Measurements from ENCODE around the gene IGFLR1. TPM values are rescaled to one million over a fixed set of nuclear protein-coding genes. Genes with fewer than 3 reads are reported as not detected.

Gene IGFLR1
- total and polyA plus RNA-seq, 9 of the 15 experiments (the other 6 are each of a cell fraction or from before 2014, with no cell fraction given): 1.0 to 14.3 (median 4.6) TPM

- TF ChIP-seq FOXP1 (CRISPR knock-in tag; IDR thresholded peaks at IDR 0.05): no peak
- TF ChIP-seq ZNF282 (CRISPR knock-in tag; IDR thresholded peaks at IDR 0.05): no peak
- TF ChIP-seq ZNF143 (CRISPR knock-in tag; IDR thresholded peaks at IDR 0.05): no peak
- TF ChIP-seq U2AF1 (optimal IDR thresholded peaks at IDR 0.05; ENCODE audit: low read depth, low read length): no peak
- TF ChIP-seq, protein P1, sequence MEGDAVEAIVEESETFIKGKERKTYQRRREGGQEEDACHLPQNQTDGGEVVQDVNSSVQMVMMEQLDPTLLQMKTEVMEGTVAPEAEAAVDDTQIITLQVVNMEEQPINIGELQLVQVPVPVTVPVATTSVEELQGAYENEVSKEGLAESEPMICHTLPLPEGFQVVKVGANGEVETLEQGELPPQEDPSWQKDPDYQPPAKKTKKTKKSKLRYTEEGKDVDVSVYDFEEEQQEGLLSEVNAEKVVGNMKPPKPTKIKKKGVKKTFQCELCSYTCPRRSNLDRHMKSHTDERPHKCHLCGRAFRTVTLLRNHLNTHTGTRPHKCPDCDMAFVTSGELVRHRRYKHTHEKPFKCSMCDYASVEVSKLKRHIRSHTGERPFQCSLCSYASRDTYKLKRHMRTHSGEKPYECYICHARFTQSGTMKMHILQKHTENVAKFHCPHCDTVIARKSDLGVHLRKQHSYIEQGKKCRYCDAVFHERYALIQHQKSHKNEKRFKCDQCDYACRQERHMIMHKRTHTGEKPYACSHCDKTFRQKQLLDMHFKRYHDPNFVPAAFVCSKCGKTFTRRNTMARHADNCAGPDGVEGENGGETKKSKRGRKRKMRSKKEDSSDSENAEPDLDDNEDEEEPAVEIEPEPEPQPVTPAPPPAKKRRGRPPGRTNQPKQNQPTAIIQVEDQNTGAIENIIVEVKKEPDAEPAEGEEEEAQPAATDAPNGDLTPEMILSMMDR (IDR thresholded peaks at IDR 0.05 in 2 of 3, conservative IDR thresholded peaks at IDR 0.05 in 1 of 3; ENCODE audit: insufficient read depth in 2 of 3, low read depth in 1 of 3, low read length in 3 of 3): no peak
- TF ChIP-seq KLF10 (CRISPR knock-in tag; IDR thresholded peaks at IDR 0.05): no peak
- peak in 1 of 2 experiments; percentile 50; a peak in 1 of 4 replicates for TF ChIP-seq SIN3A (IDR thresholded peaks at IDR 0.05; ENCODE audit: borderline replicate concordance in 2 of 2, control insufficient read depth in 1 of 2, low read depth in 2 of 2, low read length in 2 of 2)
- no peak for TF ChIP-seq NUFIP1 (IDR thresholded peaks at IDR 0.05; ENCODE audit: partially characterized antibody)
- TF ChIP-seq CREBBP (IDR thresholded peaks at IDR 0.05; ENCODE audit: low read depth, low read length): no peak
- no peak for TF ChIP-seq SUPT5H (IDR thresholded peaks at IDR 0.05)
- peak; percentile 38 for TF ChIP-seq PRPF4 (IDR thresholded peaks at IDR 0.05; ENCODE audit: insufficient read depth, low read depth, low read length, poor library complexity, severe bottlenecking)
- TF ChIP-seq GTF2A2 (tag; IDR thresholded peaks at IDR 0.05): no peak
- no peak for TF ChIP-seq CEBPB (tag; IDR thresholded peaks at IDR 0.05)
- TF ChIP-seq, protein P2, sequence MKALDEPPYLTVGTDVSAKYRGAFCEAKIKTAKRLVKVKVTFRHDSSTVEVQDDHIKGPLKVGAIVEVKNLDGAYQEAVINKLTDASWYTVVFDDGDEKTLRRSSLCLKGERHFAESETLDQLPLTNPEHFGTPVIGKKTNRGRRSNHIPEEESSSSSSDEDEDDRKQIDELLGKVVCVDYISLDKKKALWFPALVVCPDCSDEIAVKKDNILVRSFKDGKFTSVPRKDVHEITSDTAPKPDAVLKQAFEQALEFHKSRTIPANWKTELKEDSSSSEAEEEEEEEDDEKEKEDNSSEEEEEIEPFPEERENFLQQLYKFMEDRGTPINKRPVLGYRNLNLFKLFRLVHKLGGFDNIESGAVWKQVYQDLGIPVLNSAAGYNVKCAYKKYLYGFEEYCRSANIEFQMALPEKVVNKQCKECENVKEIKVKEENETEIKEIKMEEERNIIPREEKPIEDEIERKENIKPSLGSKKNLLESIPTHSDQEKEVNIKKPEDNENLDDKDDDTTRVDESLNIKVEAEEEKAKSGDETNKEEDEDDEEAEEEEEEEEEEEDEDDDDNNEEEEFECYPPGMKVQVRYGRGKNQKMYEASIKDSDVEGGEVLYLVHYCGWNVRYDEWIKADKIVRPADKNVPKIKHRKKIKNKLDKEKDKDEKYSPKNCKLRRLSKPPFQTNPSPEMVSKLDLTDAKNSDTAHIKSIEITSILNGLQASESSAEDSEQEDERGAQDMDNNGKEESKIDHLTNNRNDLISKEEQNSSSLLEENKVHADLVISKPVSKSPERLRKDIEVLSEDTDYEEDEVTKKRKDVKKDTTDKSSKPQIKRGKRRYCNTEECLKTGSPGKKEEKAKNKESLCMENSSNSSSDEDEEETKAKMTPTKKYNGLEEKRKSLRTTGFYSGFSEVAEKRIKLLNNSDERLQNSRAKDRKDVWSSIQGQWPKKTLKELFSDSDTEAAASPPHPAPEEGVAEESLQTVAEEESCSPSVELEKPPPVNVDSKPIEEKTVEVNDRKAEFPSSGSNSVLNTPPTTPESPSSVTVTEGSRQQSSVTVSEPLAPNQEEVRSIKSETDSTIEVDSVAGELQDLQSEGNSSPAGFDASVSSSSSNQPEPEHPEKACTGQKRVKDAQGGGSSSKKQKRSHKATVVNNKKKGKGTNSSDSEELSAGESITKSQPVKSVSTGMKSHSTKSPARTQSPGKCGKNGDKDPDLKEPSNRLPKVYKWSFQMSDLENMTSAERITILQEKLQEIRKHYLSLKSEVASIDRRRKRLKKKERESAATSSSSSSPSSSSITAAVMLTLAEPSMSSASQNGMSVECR (CRISPR knock-in tag; IDR thresholded peaks at IDR 0.05): peak; percentile 52; the same call in 1 of the 2 replicates
- TF ChIP-seq MTA3 (IDR thresholded peaks at IDR 0.05; ENCODE audit: borderline replicate concordance): 0 out of 2 replicates have a peak, but pooled peaks have one; percentile 33
- no peak for TF ChIP-seq MTA1 (IDR thresholded peaks at IDR 0.05; ENCODE audit: borderline replicate concordance)
- TF ChIP-seq ZNF57 (CRISPR knock-in tag; IDR thresholded peaks at IDR 0.05): no peak
- peak; percentile 53 for TF ChIP-seq SAP30 (IDR thresholded peaks at IDR 0.05; ENCODE audit: borderline replicate concordance, insufficient read depth, low read depth, low read length, poor library complexity, severe bottlenecking)
- TF ChIP-seq ZKSCAN3 (CRISPR knock-in tag; IDR thresholded peaks at IDR 0.05): no peak
- no peak for TF ChIP-seq SPI1 (IDR thresholded peaks at IDR 0.05; ENCODE audit: borderline replicate concordance, low read depth, low read length)
- peak; percentile 46; the same call in 1 of the 2 replicates for TF ChIP-seq LCOR (CRISPR knock-in tag; IDR thresholded peaks at IDR 0.05)
- TF ChIP-seq MECOM (CRISPR knock-in tag; IDR thresholded peaks at IDR 0.05): no peak
- TF ChIP-seq RBFOX2 (IDR thresholded peaks at IDR 0.05; ENCODE audit: low read depth, low read length): peak; percentile 58
Observed at GRCh38 chr19:35718345-35719041, 23.8 kb downstream of the IGFLR1 start (continued).
